ENCODE measurements around the gene TANGO2.
A peak's percentile ranks its signal among the peaks of the same experiment; 100 is the strongest.
"Not testable (repeated sequence)": the region's sequence is repeated elsewhere in the genome, so short reads cannot be mapped to it uniquely, and the experiment has no call there.

Gene TANGO2

GRCh38 chr22:20065896-20066616 is 45.1 kb downstream of the TANGO2 start:
- no peak for DNase-seq

- no peak for DNase-seq
Observed at GRCh38 chr22:20066617-20067383, 45.9 kb downstream of the TANGO2 start.

- DNase-seq: not testable (repeated sequence)
Observed at GRCh38 chr22:20067384-20067682, 46.4 kb downstream of the TANGO2 start.

- no peak for DNase-seq
Observed at GRCh38 chr22:20068640-20069039, 47.7 kb downstream of the TANGO2 start.

- no peak for DNase-seq
Observed at GRCh38 chr22:20069331-20070042, 48.6 kb downstream of the TANGO2 start.

- no peak for DNase-seq
Observed at GRCh38 chr22:20071524-20071972, 50.6 kb downstream of the TANGO2 start.

- DNase-seq: no peak
Observed at GRCh38 chr22:20076627-20077172, 55.8 kb downstream of the TANGO2 start.

GRCh38 chr22:20079745-20080444 is 59.0 kb downstream of the TANGO2 start, which contains the start of gene DGCR8:
TSS of gene DGCR8 (plus strand) at chr22:20080241. CDS start at chr22:20085964, 5,723 bp downstream.
- peak; percentile 66 for DNase-seq

- peak; percentile 57 for DNase-seq
Observed at GRCh38 chr22:20080445-20080775, 59.5 kb downstream of the TANGO2 start.

GRCh38 chr22:20080776-20081654 is 60.1 kb downstream of the TANGO2 start:
- DNase-seq: no peak

- no peak for DNase-seq
Observed at GRCh38 chr22:20083157-20083890, 62.4 kb downstream of the TANGO2 start.

GRCh38 chr22:20083891-20084546 is 63.1 kb downstream of the TANGO2 start:
- no peak for DNase-seq

GRCh38 chr22:20084547-20085413 is 63.9 kb downstream of the TANGO2 start:
- no peak for DNase-seq

GRCh38 chr22:20085651-20086050 is 64.7 kb downstream of the TANGO2 start:
- no peak for DNase-seq

GRCh38 chr22:20086101-20086599 is 65.2 kb downstream of the TANGO2 start:
- DNase-seq: no peak

GRCh38 chr22:20086763-20087162 is 65.9 kb downstream of the TANGO2 start:
- DNase-seq: no peak

- DNase-seq: no peak
Observed at GRCh38 chr22:20087319-20088262, 66.7 kb downstream of the TANGO2 start.

GRCh38 chr22:20088263-20088648 is 67.3 kb downstream of the TANGO2 start:
- no peak for DNase-seq
